Measurements from ENCODE around the gene PDCD10. TPM values are rescaled to one million over a fixed set of nuclear protein-coding genes. Genes with fewer than 3 reads are reported as not detected.

Gene PDCD10
- total and polyA plus RNA-seq, 9 donors, result 27.0 to 51.7 (median 35.1) TPM

- Histone ChIP-seq H3K36me3 (no peaks in the 10 kb centered on the region), H3K27ac (no peak overlapping the region), H3K27me3 (no peaks in the 10 kb centered on the region), H3K9me3 (no peaks in the 10 kb centered on the region), H3K4me1 (ENCODE audit: insufficient read depth) (no peaks in the 10 kb centered on the region), H3K4me3 (no peak overlapping the region)
- intact Hi-C loops (cut with DNase I), result no loop called here
- 94 to 98% (median 96%) methylated on average over 1 of the region's 1 CpG for WGBS, 3 donors
- DNase-seq, result no peak
- TF ChIP-seq EP300 (IDR thresholded peaks at IDR 0.05), result no peak
- no peak for TF ChIP-seq POLR2A (IDR thresholded peaks at IDR 0.05)
- TF ChIP-seq CTCF (IDR thresholded peaks at IDR 0.05), result no peak
Observed at GRCh38 chr3:167711439-167711838, 23.3 kb downstream of the PDCD10 start.

GRCh38 chr3:167710552-167710951 is 24.1 kb downstream of the PDCD10 start:
- DNase-seq, result no peak
- Histone ChIP-seq H3K4me1 (ENCODE audit: insufficient read depth) (no peaks in the 10 kb centered on the region), H3K4me3 (no peak overlapping the region), H3K9me3 (no peaks in the 10 kb centered on the region), H3K27me3 (no peaks in the 10 kb centered on the region), H3K27ac (no peak overlapping the region), H3K36me3 (no peaks in the 10 kb centered on the region)
- intact Hi-C loops (cut with DNase I), result no loop called here
- TF ChIP-seq POLR2A (IDR thresholded peaks at IDR 0.05) (no peak), CTCF (IDR thresholded peaks at IDR 0.05) (no peak), EP300 (IDR thresholded peaks at IDR 0.05) (no peak)

GRCh38 chr3:167709690-167710089 is 25.0 kb downstream of the PDCD10 start:
- no peak for DNase-seq
- H3K27ac ChIP-seq, result no peak overlapping the region
- no peaks in the 10 kb centered on the region for H3K4me1 ChIP-seq (ENCODE audit: insufficient read depth)
- no peaks in the 10 kb centered on the region for H3K36me3 ChIP-seq
- no peak for TF ChIP-seq EP300 (IDR thresholded peaks at IDR 0.05)
- no peak for TF ChIP-seq POLR2A (IDR thresholded peaks at IDR 0.05)
- no peak for TF ChIP-seq CTCF (IDR thresholded peaks at IDR 0.05)
- no peak overlapping the region for H3K4me3 ChIP-seq
- H3K9me3 ChIP-seq, result no peaks in the 10 kb centered on the region
- no peaks in the 10 kb centered on the region for H3K27me3 ChIP-seq
- 93 to 97% (median 95%) methylated on average over 4 of the region's 4 CpGs for WGBS, 3 donors
- intact Hi-C loops (cut with DNase I), result no loop called here

- no peak for TF ChIP-seq EP300 (IDR thresholded peaks at IDR 0.05)
- TF ChIP-seq CTCF (IDR thresholded peaks at IDR 0.05), result no peak
- TF ChIP-seq POLR2A (IDR thresholded peaks at IDR 0.05), result no peak
- no peaks in the 10 kb centered on the region for H3K9me3 ChIP-seq
- H3K4me1 ChIP-seq (ENCODE audit: insufficient read depth), result no peaks in the 10 kb centered on the region
- H3K4me3 ChIP-seq, result no peak overlapping the region
- WGBS, 3 donors, result 63 to 72% (median 65%) methylated on average over 2 of the region's 2 CpGs
- no peaks in the 10 kb centered on the region for H3K36me3 ChIP-seq
- intact Hi-C loops (cut with DNase I), result no loop called here
- H3K27me3 ChIP-seq, result no peaks in the 10 kb centered on the region
- H3K27ac ChIP-seq, result no peak overlapping the region
- no peak for DNase-seq
Observed at GRCh38 chr3:167705840-167706239, 28.9 kb downstream of the PDCD10 start.

- no peaks in the 10 kb centered on the region for H3K4me1 ChIP-seq (ENCODE audit: insufficient read depth)
- intact Hi-C loops (cut with DNase I), result no loop called here
Observed at GRCh38 chr3:167700926-167701325, 33.8 kb downstream of the PDCD10 start.

More at GRCh38 chr3:167700926-167701325, 33.8 kb downstream of the PDCD10 start:
- TF ChIP-seq CTCF (IDR thresholded peaks at IDR 0.05) (no peak), POLR2A (IDR thresholded peaks at IDR 0.05) (no peak), EP300 (IDR thresholded peaks at IDR 0.05) (no peak)
- WGBS, 3 donors, result 96 to 100% (median 100%) methylated on average over 2 of the region's 2 CpGs
- Histone ChIP-seq H3K4me3 (no peak overlapping the region), H3K27me3 (no peaks in the 10 kb centered on the region), H3K36me3 (no peaks in the 10 kb centered on the region), H3K9me3 (no peaks in the 10 kb centered on the region), H3K27ac (no peak overlapping the region)
- DNase-seq, result no peak

Data from ovary (tissue), 9 donors.